HG03575 (cell line): ENCODE results near the gene PTPRE.
"Not testable (repeated sequence)": the region's sequence is repeated elsewhere in the genome, so short reads cannot be mapped to it uniquely, and the experiment has no call there.

ENCODE experiments used
- ATAC-seq: cut with Tn5 transposase; IDR thresholded peaks from one replicate; pipeline ENCODE4 v1.9.1; 2021; ENCODE audit not compliant: unreplicated experiment, insufficient number of reproducible peaks, low FRiP score; ENCODE audit errors: extremely low read depth

PTPRE gene

DNA sequence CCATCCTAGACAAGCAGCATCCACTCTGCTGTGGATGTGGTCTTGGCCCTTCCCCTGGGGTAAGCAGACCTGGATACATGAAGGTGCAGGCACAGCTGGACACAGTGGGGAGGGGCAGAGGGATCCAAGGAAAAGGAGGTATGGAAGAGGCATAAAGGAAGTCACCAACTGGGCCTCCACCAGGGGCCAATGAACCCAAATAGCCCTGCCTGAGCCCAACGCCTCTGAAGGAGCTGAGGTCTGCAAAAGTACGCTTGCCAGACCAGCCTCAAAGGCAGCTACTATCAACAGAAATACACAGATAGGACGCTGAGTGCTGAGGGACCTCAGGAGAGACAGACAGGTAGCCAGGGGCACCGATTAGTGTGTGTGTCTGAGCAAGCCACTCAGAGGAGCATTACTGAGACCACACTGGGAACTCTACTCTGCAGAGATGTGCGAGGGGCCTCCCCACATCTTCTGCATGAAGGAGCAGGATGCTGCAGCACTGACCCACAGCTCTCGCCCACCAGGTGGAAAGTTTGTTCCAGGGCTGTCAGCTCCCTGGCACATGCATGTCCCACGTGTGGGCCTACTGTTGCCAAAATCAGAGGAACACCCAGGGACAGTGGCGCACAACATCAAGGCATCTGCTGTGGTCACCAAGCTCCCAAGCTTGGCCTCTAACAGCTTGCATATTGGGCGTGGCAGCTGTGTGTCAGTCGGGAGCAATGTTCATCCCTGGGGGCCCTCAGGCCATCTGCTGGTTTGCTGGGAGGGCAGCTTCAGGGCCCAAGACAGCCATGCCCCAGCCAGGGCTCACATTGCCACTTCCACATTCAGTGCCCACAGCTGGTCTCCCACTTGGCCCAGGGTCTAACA, 179.3 kb downstream of the PTPRE start:
- no peak for ATAC-seq

DNA sequence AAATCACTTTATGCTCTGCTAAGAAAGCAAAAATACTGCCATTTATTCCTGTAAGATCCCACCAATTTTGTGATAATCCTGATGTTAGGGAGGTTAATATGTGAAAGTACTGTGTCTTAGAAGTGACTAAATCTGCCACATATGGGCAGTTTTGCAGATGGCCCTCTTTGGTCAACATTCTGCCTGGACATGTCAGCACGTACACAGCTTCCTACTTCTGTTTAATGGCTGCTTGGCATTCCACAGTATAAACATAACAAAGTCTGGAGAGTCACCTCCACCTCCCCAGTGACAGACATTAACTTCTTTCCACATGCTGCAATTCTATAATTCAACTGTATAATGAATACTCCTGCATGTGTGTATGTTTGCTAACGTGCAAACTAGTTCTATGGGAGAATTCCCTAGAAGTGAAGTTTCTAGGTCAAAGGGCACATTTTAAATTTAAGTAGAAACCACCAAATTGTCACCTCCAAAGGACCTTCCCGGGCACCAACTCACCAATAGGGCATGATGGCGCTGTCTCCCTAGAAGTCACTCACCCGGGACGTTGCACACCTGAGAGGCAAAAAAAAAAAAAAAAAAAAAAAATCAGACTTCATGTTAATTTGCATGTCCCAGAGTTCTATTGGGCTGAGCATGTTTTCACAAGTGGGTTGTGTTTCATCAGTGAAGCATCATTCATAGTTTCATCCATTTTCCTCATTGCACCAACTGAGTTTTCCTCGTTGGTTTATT, 180.4 kb downstream of the PTPRE start:
- no peak for ATAC-seq

DNA sequence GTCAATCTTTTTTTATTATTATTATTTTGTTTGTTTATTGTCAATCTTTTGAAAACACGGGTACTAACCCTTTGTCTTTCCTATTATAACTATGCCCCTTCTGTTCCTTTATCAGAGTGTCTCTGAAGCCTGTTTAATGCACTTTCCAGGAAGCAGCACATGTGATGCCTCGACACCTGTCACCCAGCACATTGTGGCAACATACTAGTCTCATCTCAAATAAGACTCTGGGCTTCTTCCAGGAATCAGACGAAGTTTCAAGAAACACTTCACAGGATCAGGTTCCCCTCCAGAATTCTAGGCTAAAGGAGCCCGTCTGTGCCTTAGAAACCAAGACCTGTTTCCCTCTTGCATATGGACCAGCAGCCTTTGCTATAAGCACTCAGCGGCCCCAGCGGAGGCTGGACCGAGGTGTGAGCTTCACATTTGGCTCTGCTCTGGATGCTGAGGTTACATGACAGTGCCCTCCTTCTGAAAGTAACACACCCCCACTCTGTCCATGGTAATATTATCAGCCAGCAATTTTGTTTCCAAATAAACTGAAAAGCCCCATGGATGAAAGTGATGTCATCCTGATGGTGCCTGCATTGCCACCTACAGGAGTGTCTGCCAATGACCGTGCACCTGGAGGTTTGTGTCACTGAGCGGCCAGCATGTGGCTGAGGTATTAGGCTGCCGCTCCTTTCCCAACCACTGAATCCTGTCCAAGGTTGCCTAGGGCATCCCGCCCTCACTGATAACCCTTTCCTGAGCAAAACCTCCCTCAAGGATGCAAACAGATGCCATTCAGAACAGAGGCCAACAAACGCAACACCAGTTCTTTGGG, 181.2 kb downstream of the PTPRE start:
- no peak for ATAC-seq

DNA sequence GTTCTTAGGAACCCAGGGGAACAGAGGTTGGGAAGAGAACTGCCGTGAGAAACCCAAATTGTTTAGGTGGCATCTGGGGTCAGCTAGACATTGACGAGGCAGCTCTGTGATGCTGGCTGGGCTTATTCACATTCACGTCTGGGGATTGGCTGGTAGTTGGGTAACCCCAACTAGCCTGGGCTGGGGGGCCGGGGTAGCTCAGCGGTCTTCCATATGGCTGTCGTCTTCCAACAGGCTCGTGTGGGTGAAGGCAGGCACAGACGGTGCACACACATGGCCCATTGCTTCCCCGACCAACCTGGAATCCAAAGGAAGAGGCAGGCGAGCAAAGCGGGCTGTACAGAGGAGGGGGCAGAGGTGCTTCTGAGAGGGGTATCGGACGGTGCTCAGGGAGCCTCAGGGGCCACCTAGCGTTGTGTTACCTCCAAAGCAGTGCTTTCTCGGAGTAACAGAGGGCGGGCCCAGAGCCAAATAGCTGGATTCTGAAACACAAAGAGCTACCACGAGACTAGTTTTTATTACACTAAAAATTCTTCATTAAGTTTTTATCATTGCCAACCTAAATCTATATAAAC, 184.8 kb downstream of the PTPRE start:
- ATAC-seq, result no peak

DNA sequence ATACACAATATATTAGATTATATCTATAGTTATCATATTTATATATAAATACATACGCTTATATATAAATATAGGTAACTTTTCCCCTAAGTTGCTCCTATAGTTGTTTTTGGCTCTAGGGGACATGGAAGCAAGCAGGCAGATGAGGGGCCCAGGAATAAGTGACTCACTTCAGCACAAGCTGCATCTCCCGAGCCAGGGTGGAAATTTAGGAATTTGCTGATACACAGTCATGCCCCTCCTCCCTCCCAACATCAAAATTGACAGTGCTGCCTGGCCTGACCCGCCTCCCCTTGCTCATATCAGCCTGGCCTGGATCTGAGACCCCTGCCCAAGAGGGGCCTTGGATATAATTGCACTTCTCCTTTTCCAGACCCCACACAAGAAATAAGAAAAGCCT, 185.6 kb downstream of the PTPRE start:
- no peak for ATAC-seq

DNA sequence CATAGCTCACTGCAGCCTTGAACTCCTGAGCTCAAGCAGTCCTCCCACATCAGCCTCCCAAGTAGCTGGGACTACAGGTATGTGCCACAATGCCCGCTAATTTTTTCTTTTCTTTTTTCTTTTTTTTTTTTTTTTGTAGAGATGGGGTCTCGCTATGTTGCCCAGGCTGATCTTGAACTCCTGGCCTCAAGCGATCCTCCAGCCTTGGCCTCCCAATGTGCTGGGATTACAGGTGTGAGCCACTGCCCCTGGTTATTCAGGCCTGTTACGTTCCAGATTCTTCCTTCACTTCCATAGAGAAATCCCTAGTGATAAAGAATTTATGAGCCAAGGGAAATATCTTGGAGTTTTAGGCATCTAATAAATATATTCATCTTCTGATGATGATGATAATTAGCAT, 187.7 kb downstream of the PTPRE start:
- ATAC-seq, result not testable (repeated sequence)

DNA sequence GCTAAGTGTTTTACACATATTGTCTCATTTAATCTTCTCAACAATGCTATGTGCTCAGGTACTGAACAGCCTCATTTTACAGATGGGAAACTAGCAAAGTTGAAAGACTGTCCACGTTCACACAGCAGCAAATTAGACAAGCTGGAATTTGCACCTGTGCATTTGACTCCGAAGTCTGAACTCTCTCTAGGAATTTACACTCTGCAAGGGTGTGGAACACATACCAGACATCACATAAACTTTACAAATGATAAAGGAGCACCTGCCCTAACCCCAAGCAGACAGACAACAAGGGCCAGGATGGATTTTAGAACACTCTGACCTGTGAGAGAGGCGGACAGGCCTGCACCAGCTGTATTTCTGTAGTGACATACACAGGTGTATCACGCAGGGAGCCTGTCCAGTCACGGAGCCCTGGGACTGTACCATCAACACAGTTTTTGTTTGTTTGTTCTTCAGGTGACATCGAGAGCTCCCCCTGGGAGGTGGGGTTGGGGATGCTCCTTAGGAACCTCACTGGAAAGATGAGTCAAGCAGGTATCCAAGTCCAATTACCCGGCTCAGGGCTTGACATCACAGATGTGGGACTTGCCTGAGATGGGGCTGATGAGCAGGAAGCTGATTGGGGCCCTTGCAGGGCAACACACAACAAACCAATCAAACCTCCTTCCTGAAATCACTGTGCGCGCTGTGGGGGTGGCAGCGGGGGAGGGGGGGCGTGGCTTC, 188.3 kb downstream of the PTPRE start:
- ATAC-seq, result no peak

DNA sequence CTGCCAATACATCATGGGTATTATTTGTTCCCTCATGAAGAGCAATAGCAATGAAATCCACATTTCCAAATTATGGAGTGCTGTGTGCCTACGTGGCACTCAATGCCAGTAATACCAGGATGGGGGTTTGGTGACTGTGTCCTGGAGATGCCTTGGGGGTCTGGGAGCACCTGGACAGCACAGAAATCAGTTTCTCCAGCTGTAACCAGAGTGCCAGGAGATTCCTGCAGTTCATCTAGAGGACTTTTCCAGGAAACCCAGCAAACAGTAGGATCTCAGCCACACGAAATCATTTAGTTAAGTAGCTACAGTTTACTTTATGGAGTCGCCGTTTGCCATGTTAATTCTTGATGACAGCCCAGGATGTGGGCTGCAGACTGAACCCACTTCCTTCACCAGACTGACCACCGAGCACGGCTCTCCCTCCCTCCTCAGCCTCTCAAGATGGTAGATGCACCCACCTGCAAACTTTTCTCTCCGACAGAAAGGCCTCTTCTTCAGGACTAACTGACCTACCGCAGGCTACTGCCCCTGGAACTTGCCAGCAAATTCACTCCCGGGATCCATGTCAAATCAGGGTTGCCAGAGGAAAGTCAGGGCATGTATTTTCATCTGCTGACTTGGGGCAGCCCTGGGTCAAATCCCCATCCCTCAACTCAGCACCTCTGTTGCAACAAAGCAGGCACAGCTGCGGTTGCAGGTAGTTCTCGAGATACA, 189.0 kb downstream of the PTPRE start:
- ATAC-seq, result no peak

DNA sequence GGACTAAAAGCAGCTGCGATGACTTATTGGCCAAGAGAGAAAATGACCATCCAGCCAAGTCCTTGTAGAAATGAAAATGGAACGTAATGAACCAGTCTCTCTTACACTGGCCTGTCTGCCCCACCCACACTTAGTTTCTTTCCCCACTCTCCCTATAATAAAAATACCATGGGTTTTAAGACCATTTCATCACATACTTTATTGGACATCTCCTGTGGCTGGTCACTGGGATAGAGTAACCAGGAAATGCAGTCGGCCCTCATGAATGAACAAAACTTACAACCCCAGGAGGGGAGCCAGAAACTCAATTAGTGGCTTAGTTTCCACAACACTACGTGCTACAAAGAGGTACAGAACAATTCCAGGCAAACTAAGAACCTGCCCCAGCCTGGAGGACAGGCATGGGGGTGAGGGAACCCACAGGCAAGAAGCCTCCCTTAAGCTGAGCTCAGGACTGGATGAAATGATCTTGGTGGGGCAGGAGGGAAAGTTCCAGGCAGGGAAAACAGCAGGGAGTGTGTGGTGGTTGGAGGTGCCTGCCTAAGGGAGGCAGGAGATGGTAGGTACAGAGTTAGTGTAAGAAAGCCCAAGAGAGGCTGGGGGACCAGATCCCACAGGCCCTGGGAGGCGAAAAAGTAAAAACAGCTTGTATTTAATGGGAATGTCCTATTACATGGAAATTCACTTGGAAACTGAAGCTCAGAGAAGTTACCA, 189.7 kb downstream of the PTPRE start:
- ATAC-seq, result no peak

DNA sequence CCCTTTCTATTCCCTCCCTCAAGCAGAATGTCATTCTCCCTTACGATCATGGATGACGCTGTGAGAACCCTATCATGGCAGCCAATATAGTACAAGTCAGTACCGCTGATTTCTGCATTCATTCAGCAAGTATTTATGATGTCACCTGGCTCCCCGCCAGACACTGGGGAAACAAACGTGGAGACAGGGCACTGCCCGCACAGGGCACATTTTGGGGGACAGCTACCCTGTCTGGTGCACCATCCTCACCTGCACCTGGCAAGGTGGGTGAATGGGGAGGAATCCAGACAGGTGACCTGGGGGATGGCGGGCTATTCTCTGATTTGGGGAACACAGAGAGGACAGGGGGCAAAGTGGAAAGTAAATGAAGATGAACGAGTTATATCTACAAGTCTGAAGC, 190.9 kb downstream of the PTPRE start:
- no peak for ATAC-seq

DNA sequence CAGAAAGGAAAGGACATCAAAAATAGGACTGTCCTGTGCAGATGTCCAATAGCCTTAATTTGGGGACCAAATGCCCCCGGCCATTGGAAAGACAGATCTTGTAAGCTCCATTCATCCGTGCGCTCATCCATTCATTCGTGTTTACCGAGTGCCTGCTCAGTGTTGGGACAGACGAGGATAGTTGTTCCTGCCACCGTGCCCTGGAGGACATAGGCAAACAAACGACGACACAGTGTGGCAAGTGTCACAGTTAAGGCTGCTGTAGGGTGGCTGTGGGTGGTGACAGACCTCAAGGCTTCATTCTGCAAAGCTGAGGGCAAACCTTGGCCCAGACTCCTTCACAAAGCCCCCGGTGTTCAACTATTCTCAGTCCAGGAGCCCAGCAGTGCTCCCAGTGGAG, 191.7 kb downstream of the PTPRE start:
- ATAC-seq, result no peak

DNA sequence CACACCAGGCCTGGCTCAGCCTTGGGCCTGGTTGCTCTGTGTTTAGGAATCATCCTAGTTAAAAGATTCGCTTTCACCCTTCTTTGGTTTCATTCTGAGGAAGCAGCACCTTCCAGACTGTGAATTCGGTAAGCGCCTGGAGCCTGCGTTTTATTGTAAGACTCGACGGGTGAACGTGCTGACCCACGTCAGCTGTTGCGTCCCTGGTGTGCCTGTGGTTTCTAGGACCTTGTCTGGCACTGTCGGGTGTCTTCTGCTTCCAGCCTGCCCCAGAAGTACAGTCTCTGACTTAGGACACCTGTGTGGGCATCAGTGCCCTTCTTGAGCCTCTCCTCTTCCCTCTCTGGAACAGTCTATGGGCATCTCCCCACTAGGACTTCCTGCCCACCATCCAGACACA, 193.0 kb downstream of the PTPRE start:
- no peak for ATAC-seq

DNA sequence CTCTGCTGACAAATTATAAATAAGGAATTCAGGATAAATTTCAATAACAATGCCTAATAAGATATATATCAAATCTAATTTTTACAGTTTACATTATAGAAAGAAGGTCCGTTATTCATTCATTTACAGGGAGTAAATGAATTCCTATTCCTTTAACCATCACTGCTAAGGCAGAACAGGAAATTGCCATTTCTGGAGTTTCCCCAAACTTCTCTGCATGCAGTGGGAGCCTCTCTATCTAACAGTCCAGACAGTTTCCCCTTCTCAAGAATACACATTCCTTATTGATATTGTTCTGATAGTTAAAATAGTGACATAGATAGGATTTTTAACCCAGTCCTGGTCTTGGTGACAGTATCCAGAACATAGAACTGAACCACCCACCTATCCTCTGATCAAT, 195.0 kb downstream of the PTPRE start:
- no peak for ATAC-seq

DNA sequence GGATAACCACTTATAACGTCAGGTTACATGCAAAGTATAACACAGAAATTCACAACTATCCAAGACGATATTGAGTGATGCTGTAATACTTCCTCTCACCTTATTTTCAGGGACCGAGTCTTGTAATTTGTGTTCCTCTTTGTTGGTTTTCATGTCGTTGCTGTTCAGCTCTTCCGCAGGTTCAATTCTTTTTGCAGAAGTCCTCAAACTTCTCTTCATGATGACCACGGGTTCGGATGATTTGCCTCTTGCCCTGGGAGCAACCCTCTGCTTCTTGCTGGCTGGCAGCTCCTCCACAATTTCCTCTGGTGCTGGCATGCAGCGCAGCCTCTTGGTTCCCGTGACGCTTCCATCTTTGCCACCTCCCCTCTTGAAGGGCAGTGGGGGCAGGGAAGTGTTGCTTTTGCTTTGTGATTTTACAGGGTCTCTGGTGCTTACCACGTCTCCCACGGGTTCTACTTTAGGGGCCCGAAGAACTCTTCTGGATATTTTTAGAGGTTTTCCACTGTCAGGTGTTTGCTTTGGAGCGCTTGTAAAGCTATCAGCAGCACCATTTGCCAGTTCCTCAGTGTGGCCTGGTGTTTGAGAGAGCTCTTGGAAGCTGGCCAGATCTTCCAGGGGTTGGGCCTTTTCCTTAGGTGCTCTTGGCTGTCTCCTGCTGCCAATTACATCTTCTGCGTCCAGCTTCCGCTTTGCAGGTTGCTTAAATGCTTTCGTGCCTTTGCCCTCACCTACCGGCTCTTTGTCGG, 195.8 kb downstream of the PTPRE start:
- ATAC-seq, result no peak

DNA sequence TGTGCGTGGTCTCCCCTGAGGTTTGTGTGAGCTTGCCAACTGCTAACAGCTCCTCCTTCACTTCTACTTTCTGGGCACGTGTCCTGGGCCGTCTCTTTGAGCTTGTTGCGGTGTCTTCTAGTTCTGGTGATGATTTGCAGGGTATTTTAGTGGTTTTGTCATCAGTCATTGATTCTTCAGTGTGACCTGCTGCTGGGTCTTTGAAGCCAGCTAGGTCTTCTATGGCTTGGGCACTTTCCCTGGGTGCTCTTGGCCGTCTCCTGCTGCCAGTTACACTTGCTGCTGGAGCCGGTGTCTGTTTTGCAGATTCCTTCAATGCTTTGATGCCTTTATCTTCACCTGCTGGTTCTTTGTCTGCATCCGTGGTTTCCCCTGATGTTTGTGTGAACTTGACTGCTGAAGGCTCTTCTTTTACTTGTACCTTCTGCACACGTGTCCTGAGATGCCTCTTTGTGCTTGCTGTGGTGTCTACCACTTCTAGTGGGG, 196.4 kb downstream of the PTPRE start:
- ATAC-seq, result no peak

DNA sequence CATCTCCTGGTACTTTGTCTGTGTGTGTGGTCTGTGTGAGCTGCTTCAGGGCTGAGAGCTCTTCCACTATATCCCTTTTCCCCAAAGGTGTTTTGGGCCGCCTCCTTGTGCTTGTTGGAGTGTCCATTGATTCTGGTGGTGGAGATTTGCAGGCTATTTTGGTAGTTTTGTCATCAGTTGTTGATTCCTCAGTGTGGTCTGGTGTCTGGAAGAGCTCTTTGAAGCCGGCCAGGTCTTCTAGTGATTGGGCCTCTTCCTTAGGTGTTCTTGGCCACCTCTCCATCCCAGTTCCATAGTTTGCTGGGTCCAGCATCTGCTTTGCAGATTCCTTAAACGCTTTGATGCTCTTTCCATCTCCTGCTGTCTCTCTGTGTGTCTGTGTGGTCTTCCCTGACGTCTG, 198.5 kb downstream of the PTPRE start:
- ATAC-seq, result no peak

DNA sequence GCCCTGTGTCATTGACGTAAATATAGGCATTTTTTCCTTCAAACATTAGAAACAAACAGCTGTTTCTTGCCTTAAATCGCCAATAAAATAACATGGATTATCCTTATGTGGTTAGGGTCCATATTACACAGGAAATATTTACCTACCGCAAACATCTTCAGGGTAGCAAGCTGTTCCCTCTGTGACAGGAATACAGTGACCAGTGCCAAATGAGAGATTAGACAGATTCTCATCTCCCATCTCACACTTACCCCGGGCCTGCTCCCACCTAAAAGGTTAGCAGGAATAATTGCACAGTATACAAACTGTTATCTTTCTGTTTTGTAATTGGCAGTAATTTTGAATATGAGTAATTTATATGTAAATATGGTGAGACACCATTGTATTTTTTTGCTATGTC, 202.8 kb downstream of the PTPRE start:
- ATAC-seq, result no peak
